CD4-positive, alpha-beta T cell treated with Interleukin-17A for 1 hour (primary cell): Measurements from ENCODE around the gene AS3MT.
"Not testable (repeated sequence)": the region's sequence is repeated elsewhere in the genome, so short reads cannot be mapped to it uniquely, and the experiment has no call there.

Source experiments
- DNase-seq: peaks from one replicate; pipeline ENCODE4 v3.0.0-alpha.2; 2020

Gene AS3MT

GRCh38 chr10:102869258-102870198 is at the start of gene AS3MT:
Gene AS3MT (plus strand): TSS chr10:102869470. CDS start chr10:102869593, 123 bp downstream.
- DNase-seq = no peak

DNA sequence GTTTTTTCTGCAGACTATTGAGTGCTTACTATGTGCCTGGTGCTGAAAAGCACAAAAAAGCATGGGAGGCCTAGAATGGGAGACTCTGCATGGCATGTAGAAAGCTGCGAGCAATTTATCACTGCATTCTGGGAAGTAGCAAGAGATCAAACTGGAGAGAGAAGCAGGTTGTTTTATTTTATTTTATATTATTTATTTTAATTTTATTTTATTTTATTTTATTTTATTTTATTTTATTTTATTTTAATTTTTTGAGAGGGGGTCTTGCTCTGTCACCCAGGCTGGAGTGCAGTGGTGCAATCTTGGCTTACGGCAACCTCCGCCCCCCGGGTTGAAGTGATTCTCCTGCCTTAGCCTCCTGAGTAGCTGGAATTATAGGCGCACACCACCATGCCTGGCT is 49.3 kb upstream of the AS3MT start:
- DNase-seq = not testable (repeated sequence)

GRCh38 chr10:102822222-102822621 is 47.0 kb upstream of the AS3MT start:
- no peak for DNase-seq

DNA sequence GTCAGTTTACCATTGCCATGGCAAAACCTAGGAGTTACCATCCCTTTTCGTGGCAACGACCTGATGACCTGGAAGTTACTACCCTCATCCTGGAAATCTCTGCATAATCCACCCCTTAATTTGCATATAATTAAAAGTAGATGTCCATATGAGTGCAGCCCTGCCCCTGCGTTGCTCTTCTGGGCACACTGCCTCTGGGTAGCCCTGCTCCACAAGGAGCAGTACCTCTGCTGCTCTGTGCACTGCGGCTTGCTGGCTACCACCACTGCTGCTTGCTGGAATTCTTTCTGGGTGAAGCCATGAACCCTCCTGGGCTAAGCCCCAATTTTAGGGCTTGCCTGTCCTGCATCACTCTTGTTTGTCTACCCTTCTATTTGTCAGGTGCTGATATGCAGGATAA is 44.6 kb upstream of the AS3MT start:
- no peak for DNase-seq

- no peak for DNase-seq
These were observed 43.0 kb upstream of the AS3MT start for GRCh38 chr10:102826148-102826796.

DNA sequence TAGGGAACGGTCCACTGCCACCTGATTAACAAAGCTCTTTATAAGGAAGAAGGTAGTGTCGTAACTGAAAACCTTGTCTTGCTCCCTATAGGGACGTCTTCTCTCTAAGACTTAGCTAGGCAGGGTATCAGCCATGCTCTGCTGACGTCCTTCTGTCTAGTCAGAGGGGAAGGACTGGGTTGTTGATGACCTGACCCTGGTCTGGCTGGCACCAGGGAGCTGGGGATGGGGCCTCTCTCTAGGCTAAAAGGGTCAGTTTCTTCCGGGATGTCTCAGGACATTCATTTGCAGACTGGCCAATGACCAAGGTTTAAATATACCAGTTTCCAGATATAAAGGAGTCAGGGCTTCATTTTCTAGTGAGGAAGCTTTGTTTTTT is 41.7 kb upstream of the AS3MT start:
- no peak for DNase-seq

DNA sequence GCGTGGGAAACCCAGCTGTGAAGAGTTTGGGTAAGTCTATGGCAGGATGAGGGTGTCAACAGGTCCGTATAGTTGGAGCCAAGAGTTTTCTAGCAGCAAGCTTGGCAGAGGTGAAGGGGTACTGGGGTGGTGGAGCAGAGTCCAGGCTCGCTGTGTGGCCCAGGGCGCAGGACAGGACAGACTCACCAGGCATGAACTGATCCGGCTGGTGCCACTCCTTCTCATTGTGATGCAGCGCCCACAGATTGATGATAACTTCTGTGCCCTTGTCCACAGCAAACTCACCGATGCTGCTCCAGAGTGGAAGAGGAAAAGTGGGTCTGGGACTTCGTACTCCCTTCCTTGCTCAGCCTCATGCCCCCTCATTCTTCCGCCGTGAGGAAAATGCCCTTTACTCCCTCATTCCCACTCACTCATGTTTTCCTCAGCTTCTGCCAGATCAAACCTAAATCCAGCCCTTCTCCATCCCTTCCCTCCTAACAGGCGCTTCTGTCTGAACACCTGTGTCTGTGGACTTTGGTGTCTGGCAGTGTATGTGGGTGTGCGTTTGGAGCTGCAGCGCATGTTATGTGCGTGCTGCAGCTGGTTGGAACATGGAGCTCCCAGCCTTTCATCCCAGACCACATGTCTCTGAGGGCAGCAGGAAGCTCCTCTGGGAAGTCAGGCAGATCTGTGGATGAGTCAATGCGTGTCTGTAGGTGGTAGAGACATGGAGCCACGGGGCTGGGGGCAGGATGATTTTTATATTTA is 37.8 kb upstream of the AS3MT start:
- no peak for DNase-seq

- no peak for DNase-seq
These were observed 37.0 kb upstream of the AS3MT start for GRCh38 chr10:102832248-102832647.

GRCh38 chr10:102832987-102833386 is 36.3 kb upstream of the AS3MT start:
- DNase-seq = no peak

DNA sequence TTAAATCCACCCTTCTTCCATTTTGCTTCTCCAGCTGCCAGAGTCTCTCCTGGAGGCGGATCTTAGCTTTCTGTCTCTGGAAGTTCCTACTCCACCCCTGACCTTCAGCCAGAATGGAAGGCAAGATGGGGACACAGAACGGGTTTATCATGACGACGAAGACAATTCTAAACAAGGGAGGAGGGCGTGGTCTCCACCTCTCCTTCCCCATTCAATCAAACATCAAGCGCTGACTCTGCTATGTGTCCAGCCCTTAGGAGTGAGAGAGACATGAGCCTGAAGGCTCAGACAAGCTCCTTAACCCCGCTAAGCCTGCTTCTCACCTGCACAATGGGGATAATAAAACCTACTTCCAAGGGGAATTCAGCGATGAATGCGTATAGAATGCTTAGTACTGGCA is 35.1 kb upstream of the AS3MT start:
- DNase-seq = no peak

DNA sequence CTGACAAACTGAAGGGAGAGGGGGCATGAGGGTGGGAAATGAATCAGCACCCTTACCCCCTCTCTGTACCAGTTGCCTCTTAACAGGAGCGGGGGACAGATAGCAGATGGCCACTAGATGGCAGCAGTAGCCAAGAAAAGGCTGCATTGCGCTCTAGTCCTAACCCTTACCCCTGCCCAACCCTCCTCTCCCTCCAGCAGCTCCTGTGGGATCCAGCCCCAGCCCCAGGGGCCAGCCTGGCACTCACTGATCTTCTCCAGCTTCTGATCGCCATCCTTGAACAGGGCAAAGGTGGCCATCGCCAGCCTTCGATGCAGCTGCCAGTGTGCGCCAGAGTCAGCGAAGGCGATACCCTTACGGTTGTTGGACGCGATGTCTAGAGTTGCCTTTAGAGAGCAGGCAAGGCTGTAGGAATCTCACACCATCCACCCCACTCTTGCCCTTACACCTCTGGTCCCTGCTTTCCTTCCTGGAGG is 34.2 kb upstream of the AS3MT start:
- DNase-seq = peak; percentile 74

GRCh38 chr10:102837230-102837721 is 32.0 kb upstream of the AS3MT start, which contains the start of gene CYP17A1:
Gene CYP17A1 (minus strand): TSS chr10:102837413. CDS start chr10:102837361, 52 bp downstream.
- DNase-seq = no peak

DNA sequence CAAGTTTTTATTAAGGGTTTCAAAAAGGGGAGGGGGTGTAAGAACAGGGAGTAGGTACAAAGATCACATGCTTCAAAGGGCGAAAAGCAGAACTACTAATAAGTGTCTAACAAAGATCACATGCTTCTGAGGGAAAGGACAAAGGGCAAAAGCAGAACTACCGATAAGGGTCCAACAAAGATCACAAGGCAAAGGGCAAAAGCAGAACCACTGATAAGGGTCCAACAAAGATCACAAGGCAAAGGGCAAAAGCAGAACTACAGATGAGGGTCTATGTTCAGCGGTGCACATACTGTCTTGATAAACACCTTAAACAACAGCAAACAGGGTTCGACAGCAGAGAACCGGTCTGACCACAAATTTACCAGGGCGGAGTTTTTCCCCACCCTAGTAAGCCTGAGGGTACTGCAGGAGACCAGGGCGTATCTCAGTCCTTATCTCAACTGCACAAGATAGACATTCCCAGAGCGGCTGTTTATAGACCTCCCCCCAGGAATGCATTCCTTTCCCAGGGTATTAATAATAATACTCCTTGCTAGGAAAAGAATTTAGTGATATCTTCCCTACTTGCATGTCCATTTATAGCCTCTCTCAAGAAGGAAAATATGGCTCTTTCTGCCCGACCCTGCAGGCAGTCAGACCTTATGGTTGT is 30.9 kb upstream of the AS3MT start:
- DNase-seq = not testable (repeated sequence)

DNA sequence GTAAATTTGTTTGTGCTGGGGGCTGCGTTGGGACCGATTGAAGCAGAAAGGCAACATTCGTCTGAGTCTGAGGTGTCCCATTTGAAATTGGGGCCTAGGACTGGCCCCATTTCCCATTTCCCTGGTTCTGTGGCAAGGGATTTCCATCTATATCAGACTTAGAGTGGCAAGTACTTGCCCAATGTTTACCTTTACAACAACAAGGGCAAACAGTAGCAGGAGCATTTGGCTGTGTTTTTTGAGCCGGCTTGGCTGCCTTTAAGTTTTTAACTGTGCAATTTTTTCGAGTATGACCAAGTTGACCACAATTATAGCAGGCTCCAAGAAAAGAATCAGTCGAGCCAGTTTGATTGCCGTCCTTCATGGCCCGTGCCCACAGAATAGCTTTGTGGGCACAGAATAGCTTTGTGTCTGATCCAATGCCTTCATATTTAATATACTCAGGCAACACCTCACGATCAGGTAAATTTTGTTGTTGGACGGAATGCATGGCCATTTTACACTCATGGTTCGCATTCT is 27.4 kb upstream of the AS3MT start:
- no peak for DNase-seq

DNA sequence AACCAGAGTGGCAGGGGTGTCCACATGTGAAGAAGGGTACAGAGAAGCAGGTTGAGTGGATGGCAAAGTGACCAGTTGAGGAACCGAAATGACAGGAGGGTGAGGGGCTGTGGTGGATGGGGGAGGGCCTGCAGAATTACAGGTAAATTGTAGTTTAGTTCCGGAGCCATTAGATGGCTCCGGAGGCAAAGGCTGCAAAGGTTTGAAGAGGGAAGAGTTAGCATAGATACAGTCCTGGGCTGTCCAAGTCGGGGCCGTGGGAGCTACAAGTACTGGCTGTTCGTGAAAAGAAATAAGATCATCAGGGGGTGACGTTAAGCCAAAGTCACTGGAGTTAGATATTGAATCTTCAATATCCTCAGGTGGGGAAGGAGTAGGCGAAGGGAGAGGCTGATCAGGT is 26.1 kb upstream of the AS3MT start:
- DNase-seq = not testable (repeated sequence)

DNA sequence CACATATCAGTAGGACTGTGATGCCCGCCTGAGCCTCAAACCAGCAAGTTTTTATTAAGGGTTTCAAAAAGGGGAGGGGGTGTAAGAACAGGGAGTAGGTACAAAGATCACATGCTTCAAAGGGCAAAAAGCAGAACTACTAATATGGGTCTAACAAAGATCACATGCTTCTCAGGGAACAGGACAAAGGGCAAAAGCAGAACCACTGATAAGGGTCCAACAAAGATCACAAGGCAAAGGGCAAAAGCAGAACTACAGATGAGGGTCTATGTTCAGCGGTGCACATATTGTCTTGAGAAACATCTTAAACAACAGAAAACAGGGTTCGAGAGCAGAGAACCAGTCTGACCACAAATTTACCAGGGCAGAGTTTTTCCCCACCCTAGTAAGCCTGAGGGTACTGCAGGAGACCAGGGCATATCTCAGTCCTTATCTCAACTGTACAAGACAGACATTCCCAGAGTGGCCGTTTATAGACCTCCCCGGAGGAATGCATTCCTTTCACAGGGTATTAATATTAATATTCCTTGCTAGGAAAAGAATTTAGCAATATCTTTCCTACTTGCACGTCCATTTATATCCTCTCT is 25.0 kb upstream of the AS3MT start:
- not testable (repeated sequence) for DNase-seq

DNA sequence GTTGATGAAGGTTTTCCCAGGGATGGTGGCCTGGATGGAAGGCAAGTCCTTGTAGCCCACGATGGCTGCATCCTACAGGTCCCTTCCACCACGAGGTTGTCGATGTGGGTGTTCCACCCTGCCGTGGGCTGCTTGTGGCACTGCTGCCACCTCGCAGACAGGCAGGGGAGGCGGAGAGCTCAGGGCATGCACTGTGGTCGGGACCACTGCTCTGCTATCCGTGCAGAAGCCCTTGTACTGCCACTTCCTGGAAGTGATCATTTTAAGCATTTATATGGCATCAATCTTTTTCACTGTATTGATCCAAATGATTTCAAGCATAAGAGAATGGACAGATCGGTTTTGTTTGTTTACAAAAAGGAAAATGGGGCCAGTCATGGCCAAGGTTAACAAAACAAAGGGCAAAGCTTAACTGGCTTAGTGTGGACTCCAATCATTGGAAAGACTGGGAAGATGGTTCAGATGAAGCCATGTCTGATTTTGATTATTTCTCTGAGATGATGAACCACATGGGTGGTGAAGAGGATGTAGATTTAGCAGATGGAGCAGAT is 23.8 kb upstream of the AS3MT start:
- no peak for DNase-seq

DNA sequence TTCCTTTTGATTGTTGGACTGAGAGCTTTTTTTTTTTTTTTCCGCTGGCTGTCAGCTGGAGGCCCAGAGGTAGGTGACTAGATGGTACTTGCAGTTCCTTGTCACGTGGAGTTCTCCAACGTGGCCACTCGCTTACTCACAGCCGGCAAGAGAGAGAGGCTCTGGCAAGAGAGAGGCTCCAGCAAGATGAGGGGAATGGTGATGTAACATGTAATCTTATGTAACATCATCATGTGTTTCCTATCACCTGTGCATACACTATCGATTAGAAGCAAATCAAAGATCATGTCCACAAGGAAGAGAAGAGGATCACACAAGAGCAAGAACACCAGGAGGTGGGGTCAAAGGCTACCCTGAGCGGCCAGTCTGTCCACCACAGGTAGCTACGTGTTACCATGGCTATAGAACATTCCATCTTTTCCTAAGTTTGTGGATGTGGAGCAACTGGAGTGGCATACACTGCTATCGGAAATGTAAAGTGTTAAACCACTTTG is 19.2 kb upstream of the AS3MT start:
- no peak for DNase-seq

- not testable (repeated sequence) for DNase-seq
These were observed 16.0 kb upstream of the AS3MT start for GRCh38 chr10:102853237-102853636.

DNA sequence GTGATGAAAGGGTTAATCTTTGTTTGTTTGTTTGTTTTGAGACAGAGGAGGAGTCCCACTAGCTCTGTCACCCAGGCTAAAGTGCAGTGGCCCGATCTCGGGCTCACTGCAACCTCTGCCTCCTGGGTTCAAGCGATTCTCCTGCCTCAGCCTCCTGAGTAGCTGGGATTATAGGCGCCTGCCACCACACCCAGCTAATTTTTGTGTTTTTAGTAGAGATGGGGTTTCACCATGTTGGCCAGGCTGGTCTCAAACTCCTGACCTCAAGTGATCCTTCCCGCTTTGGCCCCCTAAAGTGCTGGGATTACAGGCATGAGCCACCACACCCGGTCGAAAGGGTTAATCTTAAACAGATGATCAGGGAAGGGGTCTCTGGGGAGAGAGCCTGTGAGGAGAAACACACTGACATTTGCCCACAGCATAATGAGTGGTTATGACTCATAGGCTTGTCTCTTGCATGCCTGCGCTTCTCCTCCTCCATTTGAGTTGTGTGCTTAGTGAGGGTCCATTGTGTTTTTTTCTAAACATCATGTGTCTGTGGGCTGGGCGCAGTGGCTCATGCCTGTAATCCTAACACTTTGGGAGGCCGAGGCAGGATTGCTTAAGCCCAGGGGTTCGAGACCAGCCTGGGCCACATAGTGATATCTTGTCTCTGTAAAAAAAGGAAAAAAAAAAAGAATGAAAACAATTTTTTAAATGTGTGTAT is 13.4 kb upstream of the AS3MT start:
- DNase-seq = not testable (repeated sequence)
